ENCODE measurements around the gene DOC2B. TPM values are rescaled to one million over a fixed set of nuclear protein-coding genes. Genes with fewer than 3 reads are reported as not detected.

The DOC2B gene
- total and polyA plus RNA-seq, 5 experiments from 2014 or later = 0.05 TPM; not detected in 4

Other genes with a start within 250 kb of the DOC2B start
- not detected for gene SCGB1C2, start 44.1 kb downstream of the DOC2B start, total RNA-seq
- not detected for gene SCGB1C2, start 44.1 kb downstream of the DOC2B start, polyA plus RNA-seq
- gene RPH3AL, start 171.2 kb upstream of the DOC2B start, total RNA-seq = 10 to 100 TPM; 26.4 to 30.0 TPM
- 1 to 10 TPM; 1.9 to 5.7 (median 2.7) TPM for gene RPH3AL, start 171.2 kb upstream of the DOC2B start, polyA plus RNA-seq

Data from naive thymus-derived CD8-positive, alpha-beta T cell (primary cell).